Epidermal melanocyte (primary cell): ENCODE data around the gene VPS26B.
"Not testable (repeated sequence)": the region's sequence is repeated elsewhere in the genome, so short reads cannot be mapped to it uniquely, and the experiment has no call there.

ENCODE experiments used
- DNase-seq: peaks from one replicate; pipeline ENCODE4 v3.0.0; 2011; ENCODE audit warnings: low spot score; ENCODE audit not compliant: insufficient read length

The VPS26B gene

DNA sequence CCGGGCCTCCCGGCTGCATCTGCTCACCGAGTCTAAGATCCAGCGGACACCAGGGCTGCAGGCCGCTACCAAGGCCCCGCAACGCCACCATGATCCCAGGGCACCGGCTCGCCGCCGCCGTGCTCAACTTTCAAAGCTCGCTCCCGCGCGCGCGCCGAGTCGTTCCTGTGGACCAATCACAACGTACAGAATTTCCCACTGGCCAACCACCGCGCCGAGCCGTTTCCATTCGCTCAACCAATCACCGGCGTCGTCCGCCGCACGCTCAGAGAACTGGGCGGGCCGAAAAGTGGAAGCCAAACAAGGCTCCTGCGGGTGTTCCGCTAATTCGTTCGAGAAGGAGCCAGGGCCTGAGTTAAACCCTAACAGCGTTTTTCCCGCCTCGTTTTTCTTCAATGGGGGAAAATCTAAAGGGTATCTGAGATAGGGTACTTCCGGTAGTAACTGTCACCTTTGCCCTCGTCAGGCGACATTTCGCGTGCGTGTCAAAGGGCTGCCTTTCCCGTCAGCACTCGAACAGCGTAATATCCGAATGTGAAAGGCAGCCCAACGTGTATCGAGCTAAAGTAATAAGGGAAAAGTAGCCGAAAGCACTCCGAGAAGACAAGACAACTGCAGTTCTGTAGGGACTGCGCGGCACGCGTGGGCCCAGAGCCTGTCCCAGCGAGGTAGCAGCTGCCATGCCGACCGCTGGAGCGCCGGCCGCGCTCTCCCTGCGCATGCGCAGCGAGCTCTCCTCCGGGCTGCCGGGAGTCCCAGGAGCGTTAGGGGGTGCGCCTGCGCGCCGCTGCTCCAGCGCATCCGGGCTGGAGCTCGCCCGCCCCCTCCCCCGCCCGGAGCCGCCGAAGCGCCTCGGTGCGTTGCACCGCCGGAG is at the start of gene VPS26B, which contains the start of gene NCAPD3:
TSS of gene VPS26B (plus strand) at position 836 of the 874 bp plus-strand sequence. CDS start 452 bp downstream, outside the sequence.
TSS of gene NCAPD3 (minus strand) at position 132 of the 874 bp plus-strand sequence. CDS start at position 91, 41 bp downstream.
- DNase-seq, result peak; percentile 90

DNA sequence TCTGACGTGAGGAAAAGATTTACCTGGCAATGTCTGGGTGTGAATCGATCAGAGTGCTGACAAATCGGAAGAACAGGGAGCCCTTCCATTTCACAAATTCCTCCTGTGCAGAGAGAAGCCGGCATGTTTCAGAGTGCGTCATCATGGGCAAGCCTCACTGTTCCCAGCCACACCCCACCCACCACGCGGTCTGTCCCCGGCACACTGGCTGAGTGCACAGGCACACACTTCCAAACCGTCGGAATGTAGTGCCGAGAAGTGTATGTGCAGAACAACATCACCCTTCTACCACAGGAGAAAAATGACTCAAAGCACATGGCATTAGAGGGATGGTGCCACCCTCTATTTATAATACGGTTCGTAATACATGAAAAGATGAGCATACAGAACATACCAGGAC is 48.2 kb upstream of the VPS26B start:
- DNase-seq, result no peak

DNA sequence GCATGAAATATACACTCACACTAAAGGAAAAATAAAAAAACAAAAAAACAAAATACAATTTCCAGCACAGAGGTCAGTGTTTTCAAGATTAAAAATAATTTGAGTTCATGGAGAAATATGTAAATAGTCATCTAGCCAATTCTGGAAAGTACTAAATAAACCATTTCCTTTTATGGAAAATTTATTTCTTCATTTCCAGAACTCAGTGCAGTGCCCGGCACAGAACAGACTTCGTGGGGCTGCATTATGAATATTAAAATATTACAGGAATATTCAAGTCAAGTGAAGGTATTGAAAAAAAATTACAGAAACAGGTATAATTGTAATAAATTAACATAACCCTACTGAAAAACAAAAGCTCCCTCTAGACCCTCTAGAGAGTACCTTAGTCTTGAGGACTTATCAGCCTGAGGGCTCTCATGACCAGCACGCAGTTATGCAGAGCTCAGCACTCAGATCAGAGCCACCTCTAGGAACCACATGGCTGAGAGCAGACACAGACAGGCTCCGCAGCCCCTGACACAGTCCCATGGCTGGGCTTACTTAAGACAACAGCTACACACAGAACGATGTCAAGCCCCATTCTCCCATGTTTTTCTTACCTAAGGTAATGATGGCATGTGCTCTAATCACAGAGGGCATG is 46.3 kb upstream of the VPS26B start:
- no peak for DNase-seq

DNA sequence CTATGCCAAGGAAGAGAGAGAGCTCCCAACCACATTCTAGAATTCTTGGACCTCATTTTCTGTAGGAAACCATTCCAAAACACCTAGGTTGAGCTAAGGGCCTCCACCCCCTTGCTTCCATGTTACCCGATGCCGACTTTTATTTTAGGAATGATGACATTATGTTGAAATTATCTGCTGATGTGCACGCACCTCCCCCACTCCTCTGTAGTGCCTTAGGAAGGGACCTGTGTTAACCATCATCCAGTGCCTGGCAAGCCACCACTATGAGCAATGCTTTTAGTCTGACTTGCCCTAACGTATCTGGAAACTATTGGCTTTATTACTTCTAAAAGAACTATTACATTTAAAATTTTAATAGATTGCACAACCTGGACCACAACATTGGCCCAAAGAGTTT is 42.8 kb upstream of the VPS26B start:
- no peak for DNase-seq

DNA sequence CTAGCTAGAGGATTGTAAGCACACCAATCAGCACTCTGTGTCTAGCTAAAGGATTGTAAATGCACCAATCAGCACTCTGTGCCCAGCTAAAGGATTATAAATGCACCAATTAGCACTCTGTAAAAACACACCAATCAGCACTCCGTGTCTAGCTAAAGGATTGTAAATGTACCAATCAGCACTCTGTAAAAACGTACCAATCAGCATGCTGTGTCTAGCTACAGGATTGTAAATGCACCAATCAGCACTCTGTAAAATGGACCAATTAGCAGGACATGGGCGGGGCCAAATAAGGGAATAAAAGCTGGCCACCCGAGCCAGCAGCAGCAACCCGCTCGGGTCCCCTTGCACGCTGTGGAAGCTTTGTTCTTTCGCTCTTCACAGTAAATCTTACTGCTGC is 36.4 kb upstream of the VPS26B start:
- DNase-seq, result not testable (repeated sequence)

DNA sequence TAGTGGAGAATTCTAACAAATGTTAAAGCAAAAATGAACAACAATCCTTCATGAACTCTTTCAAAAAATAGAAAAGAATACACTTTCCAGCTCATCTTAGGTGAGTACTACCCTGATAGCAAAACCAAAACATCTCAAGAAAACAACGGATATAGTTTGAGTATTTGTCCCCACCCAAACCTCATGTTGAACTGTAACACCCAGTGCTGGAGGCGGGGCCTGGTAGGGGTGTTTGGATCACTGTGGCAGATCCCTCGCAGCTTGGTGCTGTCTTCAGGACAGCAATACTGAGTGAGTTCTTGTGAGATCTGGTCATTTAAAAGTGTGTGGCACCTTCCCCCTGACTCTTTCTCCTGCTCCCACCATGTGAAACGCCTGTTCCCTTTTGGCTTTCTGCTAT is 27.7 kb upstream of the VPS26B start:
- no peak for DNase-seq

DNA sequence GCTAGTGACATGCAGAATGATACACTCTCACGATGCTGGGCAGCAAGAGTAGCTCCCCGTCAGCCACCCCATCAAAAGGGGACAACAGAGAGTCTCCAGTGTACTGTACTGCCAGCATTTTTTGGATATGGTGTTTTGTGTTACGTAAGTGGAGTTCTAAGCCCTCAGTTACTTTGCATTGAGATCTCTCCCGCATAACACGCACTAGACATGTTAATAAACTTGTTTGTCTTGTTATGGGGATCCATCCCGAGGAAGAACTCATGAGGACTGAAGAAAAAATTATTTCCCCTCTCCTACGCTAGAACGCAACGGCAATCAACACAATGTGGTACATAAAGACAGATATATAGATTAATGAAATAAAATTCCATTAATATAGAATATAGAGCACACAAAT is 24.9 kb upstream of the VPS26B start:
- DNase-seq, result no peak

DNA sequence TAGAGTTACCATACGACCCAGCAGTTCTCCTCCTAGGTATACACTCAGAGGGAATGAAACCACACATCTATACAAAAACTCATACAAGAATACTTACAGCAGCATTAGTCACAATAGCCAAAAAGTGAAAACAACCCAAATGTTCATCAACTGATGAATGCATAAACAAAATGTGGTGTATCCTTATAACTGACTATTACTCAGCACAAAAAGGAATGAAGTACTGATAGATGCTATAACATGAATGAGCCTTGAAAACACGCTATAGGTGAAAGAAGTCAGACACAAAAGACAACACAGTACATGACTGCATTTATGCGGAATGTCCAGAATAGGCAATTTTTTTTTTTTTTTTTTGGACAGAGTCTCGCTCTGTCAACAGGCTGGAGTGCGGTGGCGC is 23.8 kb upstream of the VPS26B start:
- no peak for DNase-seq

DNA sequence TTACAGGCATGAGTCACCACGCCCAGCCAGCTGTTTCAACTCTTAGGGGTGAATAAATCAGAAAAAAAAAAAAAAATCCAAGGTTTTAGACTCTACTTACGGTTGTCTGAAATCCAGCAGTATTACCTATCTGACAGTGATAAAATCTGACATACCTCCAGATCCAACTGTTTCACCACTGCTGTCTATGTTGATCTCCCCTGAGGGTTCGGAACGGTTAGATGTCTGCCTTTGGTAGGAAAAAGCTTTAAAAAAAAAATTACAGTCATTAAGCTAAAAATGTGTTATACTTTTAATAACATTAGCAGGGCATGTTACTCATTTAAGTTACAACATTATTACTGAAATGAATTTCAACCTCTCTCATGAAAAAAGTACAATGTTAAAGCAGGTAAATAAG is 21.8 kb upstream of the VPS26B start:
- no peak for DNase-seq

DNA sequence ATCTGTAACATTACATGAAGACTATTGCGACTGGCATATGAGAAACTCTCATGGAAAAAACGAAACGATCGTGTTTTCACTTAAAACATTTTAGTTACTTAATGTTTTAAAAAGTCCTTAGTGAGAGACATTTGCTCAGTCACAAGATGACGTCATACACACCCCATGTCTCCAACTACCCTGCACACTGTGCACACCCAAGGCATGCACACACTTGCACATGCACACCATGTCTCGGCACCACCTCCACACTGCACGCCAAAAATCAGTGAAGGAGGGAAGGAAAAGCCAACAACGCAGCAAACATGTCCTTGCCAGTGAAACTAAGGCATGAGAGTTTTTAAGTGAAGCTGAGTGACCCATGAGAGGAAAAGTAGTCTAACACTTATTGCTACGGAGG is 18.7 kb upstream of the VPS26B start:
- no peak for DNase-seq

DNA sequence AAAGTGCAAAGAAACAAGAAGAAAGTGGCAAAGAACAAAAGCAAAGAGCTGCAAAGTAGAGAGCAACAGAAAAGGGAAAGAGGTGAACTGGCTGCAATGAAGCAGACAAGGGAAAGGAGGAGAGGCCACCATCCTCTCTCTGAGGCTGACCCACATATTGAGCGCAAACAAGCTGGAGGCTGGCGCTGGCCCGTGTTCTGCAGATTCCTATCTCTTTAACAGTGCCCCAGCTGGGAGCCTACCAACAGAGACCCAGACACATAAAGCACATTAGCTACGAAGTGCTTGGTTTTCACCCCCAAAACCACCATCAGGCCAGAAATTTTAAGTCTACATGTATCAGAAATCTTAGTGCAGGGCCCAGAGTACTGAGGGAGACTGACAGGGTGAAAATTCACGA is 18.3 kb upstream of the VPS26B start:
- DNase-seq, result no peak

DNA sequence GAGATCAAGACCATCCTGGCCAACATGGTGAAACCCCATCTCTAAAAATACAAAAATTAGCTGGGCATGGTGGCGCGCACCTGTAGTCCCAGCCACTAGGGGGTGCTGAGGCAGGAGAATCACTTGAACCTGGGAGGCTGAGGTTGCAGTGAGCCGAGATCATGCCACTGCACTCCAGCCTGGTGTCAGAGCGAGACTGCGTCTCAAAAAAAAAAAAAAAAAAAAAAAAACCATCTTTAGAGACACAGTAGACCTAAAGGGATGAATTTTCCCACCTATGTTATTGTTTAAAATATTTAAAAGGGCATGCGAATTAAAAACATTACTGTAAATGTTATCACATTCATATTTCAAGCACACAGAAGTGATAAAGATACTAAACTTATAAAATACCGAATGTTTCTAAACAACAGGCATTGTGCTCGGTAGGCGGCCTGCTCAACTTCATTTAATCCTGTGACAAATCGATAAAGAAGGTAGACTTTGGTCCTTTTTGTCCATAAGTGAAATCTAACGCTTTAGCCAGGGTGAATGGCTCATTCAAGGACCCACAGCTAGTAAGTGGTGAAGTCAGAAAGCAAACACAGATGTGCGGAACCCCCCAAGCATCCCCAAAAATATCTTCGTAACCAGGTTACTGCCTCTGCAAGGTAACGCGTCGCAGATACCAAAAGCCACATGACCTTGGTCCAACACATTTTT is 16.8 kb upstream of the VPS26B start:
- no peak for DNase-seq

DNA sequence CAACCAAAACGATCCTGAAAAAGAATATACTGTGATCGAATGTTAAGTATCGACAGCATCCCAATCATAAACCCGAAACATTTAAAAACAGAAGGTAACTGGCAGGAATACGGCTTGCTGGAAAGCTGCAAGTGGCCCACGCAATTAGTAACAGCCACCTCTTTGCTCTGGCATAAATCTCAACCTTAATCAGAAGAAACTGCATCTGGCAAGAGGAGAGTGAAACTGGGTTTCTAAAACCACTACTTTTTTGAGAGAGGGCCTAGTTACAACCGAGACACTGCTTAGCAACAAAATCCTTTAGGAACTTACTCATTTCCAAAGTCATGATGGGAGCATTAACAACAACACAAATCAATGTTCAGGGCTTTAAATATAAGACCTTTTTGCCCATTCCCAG is 8.6 kb upstream of the VPS26B start:
- no peak for DNase-seq

DNA sequence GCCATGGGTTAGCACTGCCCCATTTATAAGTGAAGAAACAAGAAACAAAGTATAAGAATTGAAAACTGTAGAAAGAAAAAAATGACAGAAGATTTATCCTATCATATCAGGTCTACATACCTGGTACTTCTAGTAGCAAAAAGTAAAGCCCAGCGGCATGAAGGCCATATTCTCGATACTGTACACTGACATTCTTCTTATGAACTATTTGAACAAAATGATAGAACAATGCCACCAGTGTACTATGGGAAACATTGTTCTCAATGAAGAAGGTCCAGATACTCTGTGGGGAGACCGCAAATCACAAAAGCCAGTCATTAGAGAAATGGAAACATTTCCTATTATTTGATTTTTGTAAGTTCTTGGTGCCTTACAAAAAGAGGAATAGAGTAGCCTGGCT is 7.7 kb upstream of the VPS26B start:
- DNase-seq, result no peak

DNA sequence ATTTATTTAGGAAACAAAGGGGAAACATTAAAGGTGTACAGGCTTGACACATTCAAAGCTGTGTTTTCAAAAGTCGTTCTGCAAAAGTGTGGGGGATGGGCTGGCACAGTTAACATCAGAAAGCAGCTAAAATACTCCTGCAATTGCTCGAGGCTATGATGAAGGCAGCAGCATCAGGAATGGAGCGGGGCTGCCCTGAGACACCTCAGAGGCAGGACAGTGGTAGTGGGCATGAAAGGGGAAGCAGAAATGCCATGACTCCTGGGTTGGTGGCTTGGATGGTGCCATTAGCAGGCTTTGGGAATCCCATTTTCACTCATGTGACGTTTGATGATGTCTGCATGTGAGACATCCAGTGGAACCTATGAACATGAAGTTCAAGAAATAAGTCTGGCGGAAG is 1.4 kb upstream of the VPS26B start:
- DNase-seq, result no peak

DNA sequence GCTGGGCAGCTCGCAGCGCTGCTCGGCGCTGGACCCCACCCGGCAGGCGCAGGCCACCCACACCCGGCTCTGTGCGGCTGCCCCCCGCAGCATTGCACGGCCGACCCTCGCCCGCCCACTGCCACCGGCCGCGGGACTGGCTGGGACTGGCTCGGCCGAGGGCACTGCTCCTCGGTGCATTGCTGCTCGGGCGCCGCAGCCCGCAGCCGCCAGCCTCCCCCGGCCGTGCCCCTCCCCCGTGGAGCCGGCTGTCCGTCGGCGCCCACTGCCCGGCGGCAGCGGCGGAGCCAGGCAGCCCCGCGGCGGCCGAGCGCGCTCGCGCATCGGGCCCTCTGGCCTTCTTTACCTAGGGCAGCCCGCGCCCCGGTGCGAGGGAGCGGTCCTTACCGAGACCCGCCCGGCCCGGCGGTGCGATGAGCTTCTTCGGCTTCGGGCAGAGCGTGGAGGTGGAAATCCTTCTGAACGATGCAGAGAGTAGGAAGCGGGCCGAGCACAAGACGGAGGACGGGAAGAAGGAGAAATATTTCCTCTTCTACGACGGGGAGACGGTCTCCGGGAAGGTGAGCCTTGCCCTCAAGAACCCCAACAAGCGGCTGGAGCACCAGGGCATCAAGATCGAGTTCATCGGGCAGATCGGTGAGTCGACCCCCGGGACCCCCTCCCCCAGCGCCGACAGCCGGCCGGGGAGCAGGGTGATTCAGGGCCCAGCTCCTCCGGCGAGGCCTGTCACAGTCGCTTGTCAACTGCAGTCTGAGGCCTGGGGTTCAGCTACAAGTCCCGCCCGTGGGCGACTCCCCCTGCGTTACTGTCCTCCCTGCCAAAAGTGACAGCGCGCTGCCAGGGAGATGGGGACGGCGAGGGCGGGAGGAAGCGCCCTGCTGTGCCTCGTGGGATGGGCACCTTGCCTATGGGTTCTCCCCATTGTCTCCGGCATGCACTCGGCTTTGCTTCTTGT is 516 bp downstream of the VPS26B start:
- DNase-seq, result no peak

DNA sequence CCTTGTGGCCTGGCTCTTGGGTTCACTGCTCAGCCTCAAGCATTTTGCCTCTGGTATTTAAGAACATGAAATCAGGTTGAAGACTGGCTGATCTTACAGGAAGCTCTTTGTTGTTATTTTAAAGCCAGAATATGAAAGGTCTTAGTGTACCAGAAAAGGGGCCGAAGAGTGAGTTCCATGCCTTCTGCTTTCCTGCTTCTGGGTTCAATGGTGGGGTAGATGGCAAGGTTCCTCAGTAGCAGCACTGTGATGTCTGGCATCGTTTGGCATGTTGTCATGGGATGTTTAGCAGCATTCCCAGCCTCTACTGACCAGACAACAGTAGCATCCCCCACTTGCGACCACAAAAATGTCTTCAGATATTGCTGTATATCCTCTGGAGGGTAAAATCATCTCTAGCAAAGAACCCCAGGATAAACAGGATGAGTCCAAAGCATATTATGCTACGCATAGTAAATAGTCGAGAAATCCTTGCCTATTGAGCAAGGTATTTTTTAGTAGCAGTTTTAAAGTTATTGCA is 2.4 kb downstream of the VPS26B start:
- no peak for DNase-seq

DNA sequence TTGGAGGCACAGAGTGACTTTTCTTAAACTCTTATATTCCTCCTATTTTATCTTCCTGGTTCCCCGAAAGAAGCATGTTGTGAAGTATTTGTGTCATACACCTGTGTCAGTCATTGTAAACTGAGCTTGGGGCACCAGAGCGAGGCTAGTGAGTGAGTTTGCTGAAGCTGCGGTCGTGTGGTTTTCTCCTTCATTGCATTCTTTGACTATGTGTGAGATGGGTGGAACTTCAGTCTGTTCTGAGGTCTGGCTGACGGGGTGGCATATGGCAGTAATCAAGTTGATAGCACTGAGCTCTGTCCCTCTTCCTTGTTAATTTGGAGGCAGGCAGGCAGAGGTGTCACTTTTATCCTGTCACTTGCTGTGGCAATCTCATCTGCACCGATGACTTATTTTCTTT is 4.2 kb downstream of the VPS26B start:
- no peak for DNase-seq

DNA sequence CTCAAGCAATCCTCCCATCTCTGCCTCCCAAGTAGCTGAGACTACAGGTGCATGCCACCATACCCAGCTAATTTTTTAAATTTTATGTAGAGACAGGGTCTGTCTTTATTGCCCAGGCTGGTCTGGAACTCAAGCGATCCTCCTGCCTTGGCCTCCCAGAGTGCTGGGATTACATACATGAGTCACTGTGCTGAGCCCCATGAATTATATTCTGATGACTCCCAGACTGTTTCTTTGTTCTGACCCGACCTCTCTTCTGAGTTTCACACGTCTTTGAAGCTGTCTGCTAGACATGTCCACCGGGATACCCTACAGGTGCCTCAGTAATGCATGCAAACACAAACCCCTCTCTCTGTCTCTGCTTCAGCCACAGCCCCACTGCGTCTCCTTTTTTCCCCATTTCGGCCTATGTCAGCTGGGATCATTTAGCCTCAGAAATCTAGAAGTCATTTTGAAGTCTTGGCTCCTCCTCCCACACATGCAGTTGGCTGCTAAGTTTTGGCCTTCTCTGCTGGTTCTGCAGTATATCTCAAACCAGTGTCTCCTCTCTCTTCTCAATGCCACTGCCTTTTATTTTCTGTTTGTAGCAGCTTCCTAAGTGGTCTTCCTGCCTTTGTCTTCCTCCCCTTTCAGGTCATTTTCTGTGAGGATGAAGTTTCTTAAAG is 4.8 kb downstream of the VPS26B start:
- DNase-seq, result no peak

DNA sequence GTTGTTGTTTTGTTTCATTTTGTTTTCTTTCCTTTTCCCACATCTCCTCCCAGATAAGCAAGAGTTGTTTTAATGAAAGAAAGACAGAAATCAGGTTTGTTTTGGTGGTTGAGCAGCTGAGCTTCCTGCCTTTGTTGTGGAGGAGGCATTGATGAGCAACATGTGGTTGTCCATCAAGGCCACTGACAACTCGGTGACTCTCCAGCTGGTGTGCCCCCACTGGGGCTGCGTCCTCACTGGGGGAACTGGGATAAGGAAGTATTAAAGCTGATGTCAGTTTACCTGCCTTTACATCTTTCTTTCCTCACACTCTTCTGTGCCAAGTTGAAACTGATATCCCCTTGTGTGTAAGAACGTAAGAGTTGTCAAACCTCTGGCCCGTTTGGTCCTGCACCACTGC is 5.9 kb downstream of the VPS26B start:
- no peak for DNase-seq
